ENCODE measurements around the gene SPOUT1.
A peak's percentile ranks its signal among the peaks of the same experiment; 100 is the strongest.
"Not testable (repeated sequence)": the region's sequence is repeated elsewhere in the genome, so short reads cannot be mapped to it uniquely, and the experiment has no call there.

The SPOUT1 gene

GRCh38 chr9:128861501-128861900, 31.9 kb upstream of the SPOUT1 start:
- TF ChIP-seq CTCF (IDR thresholded peaks at IDR 0.05; ENCODE audit: low read depth, low read length): no peak
- TF ChIP-seq POLR2A (IDR thresholded peaks at IDR 0.05; ENCODE audit: extremely low read depth, insufficient read length): no peak
- no peak for TF ChIP-seq MYC (IDR thresholded peaks at IDR 0.05; ENCODE audit: low read depth, low read length)
- TF ChIP-seq MAX (IDR thresholded peaks at IDR 0.05; ENCODE audit: low read depth, low read length): no peak
- no peak overlapping the region for H3K4me3 ChIP-seq (ENCODE audit: low read depth, low read length)
- no peak for DNase-seq (ENCODE audit: low read depth)

- TF ChIP-seq CTCF (IDR thresholded peaks at IDR 0.05; ENCODE audit: low read depth, low read length) (no peak), MYC (IDR thresholded peaks at IDR 0.05; ENCODE audit: low read depth, low read length) (no peak), POLR2A (IDR thresholded peaks at IDR 0.05; ENCODE audit: extremely low read depth, insufficient read length) (no peak), MAX (IDR thresholded peaks at IDR 0.05; ENCODE audit: low read depth, low read length) (no peak)
- DNase-seq (ENCODE audit: low read depth): no peak
- H3K4me3 ChIP-seq (ENCODE audit: low read depth, low read length): no peak overlapping the region
Measured at GRCh38 chr9:128860937-128861336, 31.3 kb upstream of the SPOUT1 start.

GRCh38 chr9:128858476-128858875, 28.9 kb upstream of the SPOUT1 start:
- DNase-seq (ENCODE audit: low read depth); H3K4me3 ChIP-seq (ENCODE audit: low read depth, low read length): not testable (repeated sequence)

- DNase-seq (ENCODE audit: low read depth): not testable (repeated sequence)
Measured at GRCh38 chr9:128854454-128854853, 24.9 kb upstream of the SPOUT1 start.

GRCh38 chr9:128852646-128853045, 23.1 kb upstream of the SPOUT1 start:
- H3K4me3 ChIP-seq (ENCODE audit: low read depth, low read length); DNase-seq (ENCODE audit: low read depth): not testable (repeated sequence)

More at GRCh38 chr9:128854454-128854853, 24.9 kb upstream of the SPOUT1 start:
- H3K4me3 ChIP-seq (ENCODE audit: low read depth, low read length): not testable (repeated sequence)

- peak; percentile 64 for DNase-seq (ENCODE audit: low read depth)
- peak; percentile 37 for TF ChIP-seq CTCF (IDR thresholded peaks at IDR 0.05; ENCODE audit: low read depth, low read length)
- not testable (repeated sequence) for H3K4me3 ChIP-seq (ENCODE audit: low read depth, low read length)
Measured at GRCh38 chr9:128851779-128852600, 22.4 kb upstream of the SPOUT1 start.

- not testable (repeated sequence) for H3K4me3 ChIP-seq (ENCODE audit: low read depth, low read length); DNase-seq (ENCODE audit: low read depth)
Measured at GRCh38 chr9:128851024-128851423, 21.4 kb upstream of the SPOUT1 start.

- no peak overlapping the region for H3K4me3 ChIP-seq (ENCODE audit: low read depth, low read length)
- no peak for DNase-seq (ENCODE audit: low read depth)
- TF ChIP-seq MAX (IDR thresholded peaks at IDR 0.05; ENCODE audit: low read depth, low read length) (no peak), POLR2A (IDR thresholded peaks at IDR 0.05; ENCODE audit: extremely low read depth, insufficient read length) (no peak), CTCF (IDR thresholded peaks at IDR 0.05; ENCODE audit: low read depth, low read length) (no peak), MYC (IDR thresholded peaks at IDR 0.05; ENCODE audit: low read depth, low read length) (no peak)
Measured at GRCh38 chr9:128847803-128848202, 18.2 kb upstream of the SPOUT1 start.

Measured in NB4 (cell line).